Stomach (tissue), 4 donors: ENCODE data around the gene EIF2B2.

ENCODE experiments used
- EP300 ChIP-seq: sonication (generic); formaldehyde crosslinking; IDR thresholded peaks from one replicate; pipeline ENCODE4 v1.6.1; 2017; ENCODE audit warnings: antibody characterized with exemption
- POLR2A ChIP-seq, 4 donors: fragments of 450-650 bp; IDR thresholded peaks; one replicate each; pipeline ENCODE4 v1.6.1; 2016; ENCODE audit warnings: antibody characterized with exemption in 4 of 4, control low read depth in 2 of 4, mild to moderate bottlenecking in 1 of 4, moderate library complexity in 1 of 4
- TF ChIP-seq, protein P1 (sequence below), 7 experiments: fragments of 450-650 bp in 4 of 7; fragments of 200-600 bp in 3 of 7; sonication (generic) in 3 of 7; IDR thresholded peaks; one replicate each; pipeline ENCODE4 v1.5.1; 2016 to 2019; ENCODE audit warnings: antibody characterized with exemption in 7 of 7, control low read depth in 2 of 7, mild to moderate bottlenecking in 1 of 7

DNA sequence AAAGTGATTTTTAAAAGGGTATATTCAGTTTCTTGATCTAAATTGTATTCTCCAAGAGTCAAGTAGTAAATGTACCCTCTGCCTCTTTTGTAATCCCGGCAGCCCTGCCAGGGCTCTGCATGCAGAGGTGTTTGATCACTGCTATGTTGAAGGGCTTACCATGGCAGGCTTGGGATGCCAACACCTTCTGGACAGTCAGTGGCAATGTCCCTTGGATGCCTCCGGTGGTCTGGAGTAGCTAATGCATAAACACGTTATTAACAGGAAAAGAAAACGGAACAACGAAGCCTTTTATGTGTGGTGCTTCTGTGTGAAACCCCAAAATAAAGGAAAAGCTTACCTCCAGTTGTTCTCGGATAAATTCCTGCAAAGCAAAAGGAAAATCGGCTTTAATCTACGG, 19.9 kb downstream of the EIF2B2 start:
- TF ChIP-seq, protein P1, sequence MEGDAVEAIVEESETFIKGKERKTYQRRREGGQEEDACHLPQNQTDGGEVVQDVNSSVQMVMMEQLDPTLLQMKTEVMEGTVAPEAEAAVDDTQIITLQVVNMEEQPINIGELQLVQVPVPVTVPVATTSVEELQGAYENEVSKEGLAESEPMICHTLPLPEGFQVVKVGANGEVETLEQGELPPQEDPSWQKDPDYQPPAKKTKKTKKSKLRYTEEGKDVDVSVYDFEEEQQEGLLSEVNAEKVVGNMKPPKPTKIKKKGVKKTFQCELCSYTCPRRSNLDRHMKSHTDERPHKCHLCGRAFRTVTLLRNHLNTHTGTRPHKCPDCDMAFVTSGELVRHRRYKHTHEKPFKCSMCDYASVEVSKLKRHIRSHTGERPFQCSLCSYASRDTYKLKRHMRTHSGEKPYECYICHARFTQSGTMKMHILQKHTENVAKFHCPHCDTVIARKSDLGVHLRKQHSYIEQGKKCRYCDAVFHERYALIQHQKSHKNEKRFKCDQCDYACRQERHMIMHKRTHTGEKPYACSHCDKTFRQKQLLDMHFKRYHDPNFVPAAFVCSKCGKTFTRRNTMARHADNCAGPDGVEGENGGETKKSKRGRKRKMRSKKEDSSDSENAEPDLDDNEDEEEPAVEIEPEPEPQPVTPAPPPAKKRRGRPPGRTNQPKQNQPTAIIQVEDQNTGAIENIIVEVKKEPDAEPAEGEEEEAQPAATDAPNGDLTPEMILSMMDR (IDR thresholded peaks at IDR 0.05), result peak in 2 of 7 experiments; percentile 13 to 15
- TF ChIP-seq EP300, result no peak
- TF ChIP-seq POLR2A (IDR thresholded peaks at IDR 0.05), result no peak
